PC-9 (cell line): Measurements from ENCODE around the gene TMTC2.

ENCODE experiments used
- CTCF ChIP-seq: fragments of 200-600 bp; sonication (generic); conservative IDR thresholded peaks from 2 replicates; pipeline ENCODE4 v1.6.1; 2017; ENCODE audit warnings: mixed run types, antibody characterized with exemption, mild to moderate bottlenecking, moderate library complexity
- EZH2 ChIP-seq: fragments of 200-600 bp; sonication (generic); IDR thresholded peaks from 2 replicates; pipeline ENCODE4 v1.8.0; 2017; ENCODE audit warnings: antibody characterized with exemption, low read depth

GRCh38 chr12:83008703-83009102 is 322.0 kb downstream of the TMTC2 start:
- TF ChIP-seq CTCF, result no peak
- TF ChIP-seq EZH2, result no peak
